Progenitor cell of endocrine pancreas (in vitro differentiated cells): ENCODE data around the gene FAM219B. TPM values are rescaled to one million over a fixed set of nuclear protein-coding genes. Genes with fewer than 3 reads are reported as not detected.

Source experiments
- DNase-seq: peaks from one replicate; pipeline ENCODE4 v3.0.0; 2021; ENCODE audit warnings: low spot score; ENCODE audit not compliant: unreplicated experiment
- H3K27ac Mint-ChIP-seq: 2 replicates; pipeline ENCODE4 v1.8.0; 2021; ENCODE audit warnings: mild to moderate bottlenecking, moderate library complexity, mixed read lengths
- H3K27me3 Mint-ChIP-seq: 2 replicates; pipeline ENCODE4 v1.8.0; 2021; ENCODE audit warnings: mixed read lengths
- H3K36me3 Mint-ChIP-seq: 2 replicates; pipeline ENCODE4 v1.8.0; 2022; ENCODE audit warnings: mixed read lengths; ENCODE audit not compliant: insufficient read depth
- H3K4me1 Mint-ChIP-seq: 2 replicates; pipeline ENCODE4 v1.8.0; 2021; ENCODE audit warnings: low read depth, mixed read lengths
- H3K4me3 Mint-ChIP-seq: 2 replicates; pipeline ENCODE4 v1.8.0; 2021; ENCODE audit warnings: low read depth, mild to moderate bottlenecking, moderate library complexity, mixed read lengths
- H3K9me3 Mint-ChIP-seq: 2 replicates; pipeline ENCODE4 v1.8.0; 2021; ENCODE audit warnings: low read depth, mixed read lengths
- CTCF ChIP-seq: fragments of 200-600 bp; sonication (generic); IDR thresholded peaks from one replicate; pipeline ENCODE4 v1.5.0; 2021; ENCODE audit warnings: antibody characterized with exemption, mild to moderate bottlenecking; ENCODE audit not compliant: unreplicated experiment
- total RNA-seq: library from RNA; stranded (reverse); gene quantifications from 2 replicates; pipeline ENCODE4 v1.2.1, GENCODE V29; 2021

Gene FAM219B
- total RNA-seq, 1 donor from 2014 or later: 118 TPM

GRCh38 chr15:74867466-74868038, 39.1 kb downstream of the FAM219B start:
- no peak for DNase-seq
- Mint-ChIP-seq H3K4me1 (peaks cover 23% of the 10 kb centered on the region), H3K27ac (peak overlapping the region; percentile 21), H3K27me3 (no peaks in the 10 kb centered on the region), H3K9me3 (no peaks in the 10 kb centered on the region), H3K36me3 (peaks cover 19% of the 10 kb centered on the region), H3K4me3 (peak overlapping the region; percentile 7)
- TF ChIP-seq CTCF: no peak

GRCh38 chr15:74866090-74866489, 40.6 kb downstream of the FAM219B start:
- Mint-ChIP-seq H3K36me3 (peaks cover 19% of the 10 kb centered on the region), H3K4me1 (peaks cover 18% of the 10 kb centered on the region), H3K4me3 (no peak overlapping the region), H3K9me3 (no peaks in the 10 kb centered on the region), H3K27ac (no peak overlapping the region), H3K27me3 (no peaks in the 10 kb centered on the region)
- TF ChIP-seq CTCF: no peak
- DNase-seq: no peak

- H3K27ac Mint-ChIP-seq: no peak overlapping the region
- H3K4me3 Mint-ChIP-seq: no peak overlapping the region
- H3K36me3 Mint-ChIP-seq: peaks cover 19% of the 10 kb centered on the region
- H3K4me1 Mint-ChIP-seq: peaks cover 14% of the 10 kb centered on the region
- H3K27me3 Mint-ChIP-seq: no peaks in the 10 kb centered on the region
- TF ChIP-seq CTCF: no peak
- no peaks in the 10 kb centered on the region for H3K9me3 Mint-ChIP-seq
- no peak for DNase-seq
These were observed 41.3 kb downstream of the FAM219B start for GRCh38 chr15:74865316-74865715.

GRCh38 chr15:74864296-74864695, 42.4 kb downstream of the FAM219B start:
- DNase-seq: no peak
- no peak overlapping the region for H3K27ac Mint-ChIP-seq

More at GRCh38 chr15:74864296-74864695, 42.4 kb downstream of the FAM219B start:
- Mint-ChIP-seq H3K4me1 (peaks cover 12% of the 10 kb centered on the region), H3K36me3 (peaks cover 16% of the 10 kb centered on the region), H3K9me3 (no peaks in the 10 kb centered on the region), H3K27me3 (no peaks in the 10 kb centered on the region), H3K4me3 (no peak overlapping the region)
- TF ChIP-seq CTCF: no peak
